ENCODE data around the gene CTIF.

GRCh38 chr18:48751727-48752468, 213.1 kb downstream of the CTIF start:
- TF ChIP-seq POLR2AphosphoS5 (IDR thresholded peaks at IDR 0.05; ENCODE audit: borderline replicate concordance, low read depth, low read length): no peak
- no peak for TF ChIP-seq EZH2 (IDR thresholded peaks at IDR 0.05)
